Neural cell (in vitro differentiated cells): ENCODE measurements around the gene WDR4.

Experiments used
- EP300 ChIP-seq: fragments of 450-650 bp; conservative IDR thresholded peaks from 2 replicates; pipeline ENCODE4 v1.6.1; 2014; ENCODE audit warnings: antibody characterized with exemption, mild to moderate bottlenecking, moderate library complexity; ENCODE audit not compliant: poor library complexity, severe bottlenecking
- EZH2 ChIP-seq: fragments of 200-600, 300-800 bp; shearing (Covaris generic), sonication (generic); IDR thresholded peaks from 2 replicates; pipeline ENCODE4 v1.6.1; 2014; ENCODE audit warnings: antibody characterized with exemption, low read length, borderline replicate concordance, mild to moderate bottlenecking; ENCODE audit not compliant: insufficient read depth, poor library complexity, severe bottlenecking
- MXI1 ChIP-seq: fragments of 450-650 bp; conservative IDR thresholded peaks from 2 replicates; pipeline ENCODE4 v1.6.1; 2014; ENCODE audit warnings: antibody characterized with exemption, mild to moderate bottlenecking; ENCODE audit not compliant: poor library complexity, severe bottlenecking
- SMC3 ChIP-seq: fragments of 450-650 bp; conservative IDR thresholded peaks from 2 replicates; pipeline ENCODE4 v1.6.1; 2014; ENCODE audit warnings: antibody characterized with exemption, mild to moderate bottlenecking, moderate library complexity; ENCODE audit not compliant: poor library complexity
- TAF1 ChIP-seq: IDR thresholded peaks from 2 replicates; pipeline ENCODE4 v1.6.1; 2012; ENCODE audit warnings: low read depth
- TF ChIP-seq, protein P1 (sequence below): fragments of 450-650 bp; IDR thresholded peaks from 2 replicates; pipeline ENCODE4 v1.5.1; 2014; ENCODE audit warnings: antibody characterized with exemption, mild to moderate bottlenecking, moderate library complexity; ENCODE audit not compliant: poor library complexity, severe bottlenecking

DNA sequence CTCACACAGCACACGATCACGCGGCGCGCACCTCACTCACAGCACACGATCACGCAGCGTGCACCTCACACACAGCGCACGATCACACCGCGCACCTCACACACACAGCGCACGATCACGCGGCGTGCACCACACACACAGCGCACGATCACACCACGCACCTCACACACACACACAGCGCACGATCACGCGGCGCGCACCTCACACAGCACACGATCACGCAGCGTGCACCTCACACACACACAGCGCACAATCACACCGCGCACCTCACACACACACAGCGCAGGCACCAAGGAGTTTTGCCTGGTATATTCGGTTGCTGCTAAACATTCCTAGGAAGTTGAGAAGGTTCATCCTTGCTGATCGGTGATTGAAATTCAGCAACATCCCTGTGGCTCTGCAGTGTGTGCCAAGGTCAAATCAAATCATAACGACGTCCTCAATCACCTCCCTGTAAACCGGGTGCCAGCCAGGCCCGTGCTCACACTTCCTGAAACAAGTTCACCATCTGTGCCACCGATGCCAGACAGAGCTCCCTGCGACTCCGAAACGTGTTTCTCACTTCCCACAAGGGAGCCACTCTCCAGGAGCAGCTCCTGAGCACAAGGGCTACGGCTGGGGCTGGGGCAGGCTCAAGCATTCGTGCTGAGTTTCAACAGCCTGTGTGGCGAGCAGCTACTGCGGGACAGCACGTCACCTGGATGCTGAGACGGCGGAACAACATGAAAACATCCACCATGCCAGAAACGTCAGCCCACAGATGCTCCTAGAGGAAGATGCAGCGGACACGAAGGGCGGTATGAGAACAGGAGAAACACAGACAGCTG lies 30.2 kb downstream of the WDR4 start:
- TF ChIP-seq TAF1 (no peak), EP300 (no peak), EZH2 (no peak), SMC3 (no peak), MXI1 (no peak)
- TF ChIP-seq, protein P1, sequence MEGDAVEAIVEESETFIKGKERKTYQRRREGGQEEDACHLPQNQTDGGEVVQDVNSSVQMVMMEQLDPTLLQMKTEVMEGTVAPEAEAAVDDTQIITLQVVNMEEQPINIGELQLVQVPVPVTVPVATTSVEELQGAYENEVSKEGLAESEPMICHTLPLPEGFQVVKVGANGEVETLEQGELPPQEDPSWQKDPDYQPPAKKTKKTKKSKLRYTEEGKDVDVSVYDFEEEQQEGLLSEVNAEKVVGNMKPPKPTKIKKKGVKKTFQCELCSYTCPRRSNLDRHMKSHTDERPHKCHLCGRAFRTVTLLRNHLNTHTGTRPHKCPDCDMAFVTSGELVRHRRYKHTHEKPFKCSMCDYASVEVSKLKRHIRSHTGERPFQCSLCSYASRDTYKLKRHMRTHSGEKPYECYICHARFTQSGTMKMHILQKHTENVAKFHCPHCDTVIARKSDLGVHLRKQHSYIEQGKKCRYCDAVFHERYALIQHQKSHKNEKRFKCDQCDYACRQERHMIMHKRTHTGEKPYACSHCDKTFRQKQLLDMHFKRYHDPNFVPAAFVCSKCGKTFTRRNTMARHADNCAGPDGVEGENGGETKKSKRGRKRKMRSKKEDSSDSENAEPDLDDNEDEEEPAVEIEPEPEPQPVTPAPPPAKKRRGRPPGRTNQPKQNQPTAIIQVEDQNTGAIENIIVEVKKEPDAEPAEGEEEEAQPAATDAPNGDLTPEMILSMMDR, result no peak
